Activated T-helper 1 cell treated with anti-CD3 and anti-CD28 coated beads, Interleukin-12 subunit alpha, Interleukin-12 subunit beta, Interleukin-2, Interleukin-4 antibody, amounts not matched to agents 30 ng/mL and 10 ng/mL and 1 ng/mL, durations not matched to agents 14 hours and 24 hours and 36 hours (primary cell): Measurements from ENCODE around the gene RBMS3. TPM values are rescaled to one million over a fixed set of nuclear protein-coding genes. Genes with fewer than 3 reads are reported as not detected.
A peak's percentile ranks its signal among the peaks of the same experiment; 100 is the strongest.

Experiments used
- DNase-seq: peaks from one replicate; pipeline ENCODE4 v3.0.0; 2021; ENCODE audit warnings: low spot score
- H3K27ac Mint-ChIP-seq: one replicate; pipeline ENCODE4 v1.8.0; 2021; ENCODE audit warnings: mild to moderate bottlenecking, mixed read lengths
- H3K27me3 Mint-ChIP-seq: one replicate; pipeline ENCODE4 v1.8.0; 2022; ENCODE audit warnings: mild to moderate bottlenecking, moderate library complexity, mixed read lengths; ENCODE audit not compliant: insufficient read depth
- H3K36me3 Mint-ChIP-seq: one replicate; pipeline ENCODE4 v1.8.0; 2021; ENCODE audit warnings: low read depth, mixed read lengths
- H3K4me1 Mint-ChIP-seq: one replicate; pipeline ENCODE4 v1.8.0; 2021; ENCODE audit warnings: low read depth, mixed read lengths
- H3K4me3 Mint-ChIP-seq: one replicate; pipeline ENCODE4 v1.8.0; 2021; ENCODE audit warnings: mild to moderate bottlenecking, moderate library complexity, mixed read lengths
- H3K9me3 Mint-ChIP-seq: one replicate; pipeline ENCODE4 v1.8.0; 2021; ENCODE audit warnings: mixed read lengths
- intact Hi-C: fragments of 100-400 bp; cut with micrococcal nuclease; formaldehyde crosslinking; loops from one replicate; pipeline ENCODE4 v1.15.1; 2024
- total RNA-seq: library from RNA; stranded (reverse); gene quantifications from 2 replicates; pipeline ENCODE4 v1.2.3, GENCODE V29; 2022

RBMS3 gene
- total RNA-seq, 1 donor from 2014 or later, result 3.7 TPM

- Mint-ChIP-seq H3K4me3 (no peak overlapping the region), H3K27me3 (no peaks in the 10 kb centered on the region), H3K9me3 (peaks cover 8% of the 10 kb centered on the region), H3K4me1 (peaks cover 12% of the 10 kb centered on the region), H3K27ac (peak overlapping the region; percentile 35), H3K36me3 (peaks cover 5% of the 10 kb centered on the region)
- no peak for DNase-seq
- intact Hi-C loops, result no loop called here
These were observed 20.6 kb downstream of the RBMS3 start for GRCh38 chr3:29301332-29302019.

- H3K4me1 Mint-ChIP-seq, result peaks cover 12% of the 10 kb centered on the region
- H3K36me3 Mint-ChIP-seq, result peaks cover 5% of the 10 kb centered on the region
- no peaks in the 10 kb centered on the region for H3K27me3 Mint-ChIP-seq
- no peak for DNase-seq
- no peak overlapping the region for H3K27ac Mint-ChIP-seq
- intact Hi-C loops, result no loop called here
- H3K4me3 Mint-ChIP-seq, result no peak overlapping the region
- H3K9me3 Mint-ChIP-seq, result peaks cover 8% of the 10 kb centered on the region
These were observed 21.7 kb downstream of the RBMS3 start for GRCh38 chr3:29302619-29303018.

GRCh38 chr3:29307295-29307694 lies 26.4 kb downstream of the RBMS3 start:
- Mint-ChIP-seq H3K27ac (no peak overlapping the region), H3K27me3 (no peaks in the 10 kb centered on the region), H3K9me3 (peaks cover 8% of the 10 kb centered on the region), H3K4me3 (no peak overlapping the region), H3K36me3 (peaks cover 5% of the 10 kb centered on the region), H3K4me1 (no peaks in the 10 kb centered on the region)
- DNase-seq, result no peak
- intact Hi-C loops, result no loop called here

- Mint-ChIP-seq H3K27ac (no peak overlapping the region), H3K36me3 (no peaks in the 10 kb centered on the region), H3K4me3 (no peak overlapping the region), H3K9me3 (no peaks in the 10 kb centered on the region), H3K27me3 (peaks cover 1% of the 10 kb centered on the region), H3K4me1 (no peaks in the 10 kb centered on the region)
- intact Hi-C loops, result no loop called here
- DNase-seq, result no peak
These were observed 30.0 kb downstream of the RBMS3 start for GRCh38 chr3:29310865-29311264.

GRCh38 chr3:29311795-29312194 lies 30.9 kb downstream of the RBMS3 start:
- intact Hi-C loops, result no loop called here
- no peaks in the 10 kb centered on the region for H3K9me3 Mint-ChIP-seq
- DNase-seq, result no peak
- H3K4me1 Mint-ChIP-seq, result no peaks in the 10 kb centered on the region
- H3K4me3 Mint-ChIP-seq, result no peak overlapping the region
- H3K27me3 Mint-ChIP-seq, result peaks cover 1% of the 10 kb centered on the region
- no peaks in the 10 kb centered on the region for H3K36me3 Mint-ChIP-seq
- H3K27ac Mint-ChIP-seq, result no peak overlapping the region

- no peak for DNase-seq
- H3K27me3 Mint-ChIP-seq, result peaks cover 1% of the 10 kb centered on the region
- intact Hi-C loops, result no loop called here
These were observed 31.5 kb downstream of the RBMS3 start for GRCh38 chr3:29312395-29312794.

GRCh38 chr3:29312960-29313452 lies 32.1 kb downstream of the RBMS3 start:
- Mint-ChIP-seq H3K27ac (no peak overlapping the region), H3K36me3 (no peaks in the 10 kb centered on the region), H3K9me3 (no peaks in the 10 kb centered on the region), H3K27me3 (peaks cover 1% of the 10 kb centered on the region), H3K4me3 (no peak overlapping the region), H3K4me1 (no peaks in the 10 kb centered on the region)
- no peak for DNase-seq
- intact Hi-C loops, result no loop called here

More at GRCh38 chr3:29312395-29312794, 31.5 kb downstream of the RBMS3 start:
- H3K9me3 Mint-ChIP-seq, result no peaks in the 10 kb centered on the region
- H3K36me3 Mint-ChIP-seq, result no peaks in the 10 kb centered on the region
- H3K4me3 Mint-ChIP-seq, result no peak overlapping the region
- H3K4me1 Mint-ChIP-seq, result no peaks in the 10 kb centered on the region
- no peak overlapping the region for H3K27ac Mint-ChIP-seq

GRCh38 chr3:29313981-29314726 lies 33.3 kb downstream of the RBMS3 start:
- Mint-ChIP-seq H3K27ac (no peak overlapping the region), H3K4me1 (no peaks in the 10 kb centered on the region), H3K9me3 (no peaks in the 10 kb centered on the region), H3K27me3 (peaks cover 1% of the 10 kb centered on the region), H3K4me3 (no peak overlapping the region), H3K36me3 (no peaks in the 10 kb centered on the region)
- intact Hi-C loops, result no loop called here
- no peak for DNase-seq

GRCh38 chr3:29314727-29315088 lies 33.8 kb downstream of the RBMS3 start:
- DNase-seq, result no peak
- no peaks in the 10 kb centered on the region for H3K36me3 Mint-ChIP-seq
- no peak overlapping the region for H3K4me3 Mint-ChIP-seq
- intact Hi-C loops, result no loop called here
- H3K9me3 Mint-ChIP-seq, result no peaks in the 10 kb centered on the region
- H3K4me1 Mint-ChIP-seq, result no peaks in the 10 kb centered on the region
- H3K27me3 Mint-ChIP-seq, result peaks cover 1% of the 10 kb centered on the region
- H3K27ac Mint-ChIP-seq, result no peak overlapping the region

GRCh38 chr3:29317659-29318173 lies 36.8 kb downstream of the RBMS3 start:
- Mint-ChIP-seq H3K9me3 (no peaks in the 10 kb centered on the region), H3K4me1 (no peaks in the 10 kb centered on the region), H3K4me3 (no peak overlapping the region), H3K27ac (no peak overlapping the region), H3K27me3 (peaks cover 1% of the 10 kb centered on the region), H3K36me3 (no peaks in the 10 kb centered on the region)
- no peak for DNase-seq
- intact Hi-C loops, result no loop called here

- peaks cover 1% of the 10 kb centered on the region for H3K27me3 Mint-ChIP-seq
- no peak overlapping the region for H3K4me3 Mint-ChIP-seq
- H3K27ac Mint-ChIP-seq, result no peak overlapping the region
- no peaks in the 10 kb centered on the region for H3K4me1 Mint-ChIP-seq
- intact Hi-C loops, result no loop called here
- DNase-seq, result no peak
- H3K36me3 Mint-ChIP-seq, result no peaks in the 10 kb centered on the region
- no peaks in the 10 kb centered on the region for H3K9me3 Mint-ChIP-seq
These were observed 37.4 kb downstream of the RBMS3 start for GRCh38 chr3:29318251-29318650.

- no peak for DNase-seq
- Mint-ChIP-seq H3K27me3 (no peaks in the 10 kb centered on the region), H3K4me1 (peaks cover 3% of the 10 kb centered on the region), H3K27ac (no peak overlapping the region), H3K36me3 (no peaks in the 10 kb centered on the region), H3K9me3 (no peaks in the 10 kb centered on the region), H3K4me3 (no peak overlapping the region)
- intact Hi-C loops, result no loop called here
These were observed 38.4 kb downstream of the RBMS3 start for GRCh38 chr3:29319262-29319661.

- Mint-ChIP-seq H3K27ac (no peak overlapping the region), H3K9me3 (no peaks in the 10 kb centered on the region), H3K27me3 (no peaks in the 10 kb centered on the region), H3K4me1 (peaks cover 8% of the 10 kb centered on the region), H3K36me3 (no peaks in the 10 kb centered on the region), H3K4me3 (no peak overlapping the region)
- intact Hi-C loops, result no loop called here
- no peak for DNase-seq
These were observed 38.9 kb downstream of the RBMS3 start for GRCh38 chr3:29319798-29320197.
